Activated T-cell treated with anti-CD3 and anti-CD28 coated beads, Interleukin-2, amount 50 U/mL, for 1 hour (primary cell): ENCODE measurements around the gene COBL.

Source experiments
- DNase-seq: peaks from one replicate; pipeline ENCODE4 v3.0.0-alpha.2; 2020

The COBL gene

GRCh38 chr7:51325261-51325676 is 8.7 kb upstream of the COBL start:
- no peak for DNase-seq

- no peak for DNase-seq
Observed at GRCh38 chr7:51324206-51324898, 7.7 kb upstream of the COBL start.

GRCh38 chr7:51321961-51322515 is 5.4 kb upstream of the COBL start:
- DNase-seq = no peak

DNA sequence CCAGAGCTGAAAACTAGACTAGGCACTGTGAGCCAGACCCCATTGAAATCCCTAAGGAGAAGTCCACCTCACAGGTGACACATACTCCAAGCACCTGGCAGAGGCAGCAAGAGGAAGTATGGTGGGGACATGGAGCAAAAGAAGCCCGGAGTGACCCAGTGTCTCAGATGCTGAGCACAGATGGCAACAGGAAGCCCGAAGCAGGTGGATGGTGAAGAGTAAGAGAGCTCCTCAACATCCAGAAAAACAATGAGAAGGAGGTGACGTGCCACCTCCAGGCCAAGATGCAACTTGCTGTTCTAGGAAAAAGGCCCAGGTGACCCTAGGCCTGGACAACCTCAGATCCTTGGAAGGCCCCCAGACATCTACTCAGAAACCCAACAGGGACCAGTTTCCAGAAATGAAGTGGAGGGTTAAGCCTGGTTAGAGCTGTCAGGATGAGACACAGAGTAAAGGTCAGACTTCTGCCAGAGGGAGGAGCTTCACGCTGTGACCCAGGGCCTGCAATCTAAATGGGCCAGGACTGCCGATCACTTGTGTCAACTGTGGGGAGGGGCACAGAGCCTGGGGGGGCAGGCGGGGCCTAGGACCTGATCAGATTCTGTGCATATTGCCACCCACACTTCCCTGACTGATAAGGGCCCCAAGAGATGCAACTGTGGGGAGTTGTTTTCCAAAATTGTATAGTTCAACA is 2.4 kb upstream of the COBL start:
- no peak for DNase-seq

- DNase-seq = no peak
Observed at GRCh38 chr7:51318001-51318400, 1.4 kb upstream of the COBL start.

GRCh38 chr7:51317582-51317910 is 937 bp upstream of the COBL start:
- no peak for DNase-seq

DNA sequence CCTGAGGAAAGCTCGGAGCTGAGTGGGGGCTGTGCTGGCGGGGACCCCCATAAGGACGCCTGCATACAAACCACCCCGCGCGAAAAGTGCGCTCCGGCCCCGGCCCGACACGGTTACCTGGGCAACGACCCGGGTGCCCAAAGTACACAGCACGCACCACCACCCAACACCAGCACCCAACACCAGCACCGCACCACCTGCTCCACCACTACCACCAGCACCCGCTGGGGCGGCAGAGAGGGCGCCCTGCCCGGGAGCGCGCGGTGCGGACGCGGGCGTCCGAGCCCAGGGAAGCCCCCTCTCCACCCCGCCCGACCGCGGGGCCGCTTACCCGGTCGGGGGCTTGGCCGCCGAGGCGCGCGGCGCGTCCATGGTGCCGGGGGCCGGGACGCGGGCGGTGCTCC is 345 bp downstream of the COBL start:
- no peak for DNase-seq

DNA sequence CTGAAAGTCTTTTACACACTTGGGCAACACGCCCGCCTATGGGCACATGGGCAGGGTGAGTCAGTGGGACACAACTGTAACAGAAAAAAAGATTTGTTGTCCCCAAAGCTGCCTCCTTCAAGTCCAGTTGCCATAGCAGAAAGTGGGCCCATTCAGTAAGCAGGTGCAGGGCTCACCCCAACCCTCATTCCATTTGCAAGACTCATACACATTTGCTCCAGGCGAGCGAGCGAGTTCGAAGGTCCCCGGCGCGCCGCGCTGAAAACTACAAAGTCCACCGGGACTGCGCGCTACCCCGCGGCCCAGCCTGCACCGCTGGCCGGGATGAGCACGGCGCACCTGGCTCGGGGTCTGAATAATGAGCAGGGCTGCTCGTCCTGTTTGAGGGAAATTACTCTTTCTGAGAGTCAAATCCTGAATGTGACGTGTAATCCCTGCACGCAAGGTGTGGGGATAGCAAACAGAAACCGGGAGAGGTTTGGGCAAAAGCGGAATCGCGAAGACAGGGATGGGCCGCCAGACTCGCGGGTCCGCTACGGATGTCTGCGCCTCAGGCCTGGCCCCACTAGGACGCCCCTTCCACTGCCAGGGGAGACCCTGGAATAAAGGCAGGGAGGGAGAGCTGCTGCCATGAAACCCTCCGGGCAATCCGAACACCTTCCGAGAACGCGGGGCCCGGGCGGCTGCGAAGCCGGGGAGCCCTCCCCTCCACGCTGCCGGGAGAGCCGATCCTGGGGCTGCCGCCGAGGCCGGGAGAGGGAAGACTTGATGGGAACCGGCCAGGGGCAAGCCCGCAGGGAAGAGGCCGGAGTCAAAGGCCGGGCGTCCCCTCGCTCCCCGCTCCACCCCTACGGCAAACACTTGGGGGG is 982 bp downstream of the COBL start:
- DNase-seq = no peak

- DNase-seq = no peak
Observed at GRCh38 chr7:51314726-51315125, 1.9 kb downstream of the COBL start.

DNA sequence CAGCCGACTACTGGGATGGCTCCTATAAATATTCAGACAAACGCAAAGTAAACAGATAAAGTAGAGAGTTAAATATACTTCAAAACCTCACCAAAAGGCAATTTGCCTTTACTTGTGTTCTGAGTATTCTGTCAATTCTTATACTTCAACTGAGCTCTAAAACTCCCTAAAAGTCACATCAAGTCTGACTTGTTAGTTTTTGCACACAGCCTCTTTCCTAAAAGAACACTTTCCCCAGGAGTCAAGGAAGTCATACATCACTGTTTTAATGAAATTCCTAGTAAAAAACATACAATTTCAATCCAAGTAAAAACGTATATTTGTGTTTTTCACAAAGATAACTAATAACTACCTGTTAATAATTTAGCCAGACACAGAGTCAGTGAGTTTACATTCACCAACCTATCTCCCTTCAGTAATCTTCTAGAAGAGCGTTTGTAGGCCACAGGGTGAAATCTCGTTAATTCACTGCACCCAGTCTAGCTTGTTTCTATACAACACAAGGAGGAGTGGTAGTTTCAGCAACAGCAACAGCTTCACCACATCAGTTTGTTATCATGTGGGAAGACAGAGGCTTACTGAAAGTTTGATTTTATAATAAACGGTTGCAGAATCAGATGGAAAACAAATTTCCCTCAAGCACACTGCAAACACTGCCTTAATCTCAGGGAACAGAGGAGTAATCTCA is 2.7 kb downstream of the COBL start:
- no peak for DNase-seq

DNA sequence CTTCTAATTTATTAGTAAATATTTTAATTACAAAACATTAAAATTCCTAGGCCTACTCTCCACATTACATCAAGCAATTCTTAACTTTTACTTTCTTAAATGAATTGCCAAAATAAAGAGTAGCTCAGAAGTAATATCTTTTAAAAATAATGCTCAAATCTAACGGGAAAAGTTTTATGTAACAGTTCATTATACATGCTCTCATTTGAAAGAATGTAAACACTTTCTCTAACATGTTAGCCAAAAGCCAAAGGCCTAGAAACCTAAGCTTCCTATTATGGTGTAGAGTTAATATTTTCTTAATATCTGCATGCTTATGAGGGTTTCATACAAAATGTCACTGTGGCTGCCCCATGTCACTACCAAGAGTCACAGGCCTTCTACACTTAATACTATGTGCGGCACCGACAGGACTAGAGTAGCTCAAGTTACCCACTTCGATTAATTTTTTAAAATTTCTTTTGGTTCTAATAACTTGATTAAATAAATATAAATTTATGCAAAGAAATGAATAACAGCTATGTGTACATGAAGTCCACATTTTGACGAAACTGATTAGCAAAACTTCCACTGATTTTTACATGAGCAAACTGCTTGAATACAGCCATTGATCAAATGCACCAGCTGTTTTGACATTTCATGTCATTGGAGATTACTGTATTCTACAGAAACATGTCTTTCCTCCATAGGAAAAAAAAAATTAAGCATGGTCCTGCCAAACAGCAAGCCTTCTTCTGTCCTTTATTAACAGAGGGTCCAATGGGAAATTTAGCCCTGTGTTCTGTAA is 3.5 kb downstream of the COBL start:
- no peak for DNase-seq

DNA sequence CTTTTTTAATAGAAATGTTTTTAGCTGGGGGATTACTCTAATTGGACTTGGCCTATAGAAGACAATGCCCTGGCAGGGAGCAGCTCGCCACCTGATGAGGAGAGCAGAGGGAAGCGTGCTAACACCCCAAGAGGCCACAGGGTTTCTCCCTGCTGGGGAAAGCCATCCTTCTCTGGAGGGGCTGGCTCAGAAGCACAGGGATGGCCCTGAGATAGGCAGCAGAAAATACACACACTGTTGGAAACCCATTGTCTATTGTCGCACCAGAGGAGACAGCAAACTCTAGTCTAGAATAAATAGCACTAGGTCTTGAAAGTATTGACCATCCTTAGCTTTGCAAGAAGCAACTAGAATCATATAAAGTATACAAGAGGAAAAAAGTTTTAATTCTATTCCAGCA is 5.4 kb downstream of the COBL start:
- no peak for DNase-seq

GRCh38 chr7:51310131-51310583 is 6.5 kb downstream of the COBL start:
- DNase-seq = no peak

- DNase-seq = no peak
Observed at GRCh38 chr7:51309361-51310130, 7.1 kb downstream of the COBL start.

- DNase-seq = no peak
Observed at GRCh38 chr7:51308696-51309095, 7.9 kb downstream of the COBL start.

- no peak for DNase-seq
Observed at GRCh38 chr7:51308265-51308664, 8.3 kb downstream of the COBL start.

- DNase-seq = no peak
Observed at GRCh38 chr7:51307651-51308210, 8.9 kb downstream of the COBL start.

DNA sequence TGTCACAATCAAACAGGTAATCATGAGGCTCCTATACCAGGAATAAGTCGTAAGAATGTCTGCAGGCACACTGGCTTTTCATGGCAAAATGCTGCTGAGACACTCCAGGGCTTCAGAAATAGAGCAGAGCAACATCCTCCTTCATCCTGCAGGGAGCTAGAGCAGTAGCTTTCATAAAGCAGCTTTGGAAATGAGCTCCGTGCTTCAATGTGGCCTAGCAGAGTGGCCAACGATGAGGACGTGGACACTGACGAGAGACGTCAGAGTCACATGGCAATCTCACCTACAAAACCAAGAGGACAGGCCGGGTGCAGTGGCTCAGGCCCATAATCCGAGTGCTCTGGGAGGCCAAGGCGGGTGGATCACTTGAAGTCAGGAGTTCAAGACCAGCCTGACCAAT is 9.8 kb downstream of the COBL start:
- no peak for DNase-seq

- no peak for DNase-seq
Observed at GRCh38 chr7:51304729-51305128, 11.9 kb downstream of the COBL start.

GRCh38 chr7:51303142-51303525 is 13.5 kb downstream of the COBL start:
- no peak for DNase-seq

DNA sequence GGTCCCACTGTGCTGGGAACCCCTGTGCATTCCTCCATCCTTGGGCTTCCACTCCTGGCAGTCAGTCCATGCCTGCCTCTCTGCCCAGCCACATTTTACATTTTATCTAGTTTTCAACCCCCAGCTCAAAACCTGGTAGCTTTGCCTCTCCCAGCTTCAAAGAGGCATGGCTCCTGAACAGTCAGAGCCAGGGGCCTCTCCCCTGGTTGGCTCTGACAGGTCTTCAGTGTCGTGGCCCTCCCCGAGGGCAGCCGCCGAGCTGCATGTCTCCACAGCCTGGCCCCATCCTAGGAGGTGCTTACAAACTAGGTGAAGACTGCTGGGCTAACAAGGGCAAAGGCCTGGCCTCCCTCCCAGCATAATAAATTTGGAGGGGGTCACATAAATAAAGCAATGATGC is 14.8 kb downstream of the COBL start:
- no peak for DNase-seq
